HG03565 (cell line): ENCODE measurements around the gene CYB5A.

Source experiments
- ATAC-seq: cut with Tn5 transposase; IDR thresholded peaks from one replicate; pipeline ENCODE4 v1.9.1; 2021; ENCODE audit warnings: mild to moderate bottlenecking, moderate library complexity; ENCODE audit not compliant: unreplicated experiment

The CYB5A gene

GRCh38 chr18:74219056-74219455 is 72.7 kb downstream of the CYB5A start:
- ATAC-seq: no peak

GRCh38 chr18:74217476-74218143 is 74.2 kb downstream of the CYB5A start:
- no peak for ATAC-seq

- no peak for ATAC-seq
Measured at GRCh38 chr18:74216661-74217110, 75.1 kb downstream of the CYB5A start.

- ATAC-seq: no peak
Measured at GRCh38 chr18:74215863-74216262, 75.9 kb downstream of the CYB5A start.

- ATAC-seq: no peak
Measured at GRCh38 chr18:74213429-74213828, 78.3 kb downstream of the CYB5A start.

- ATAC-seq: no peak
Measured at GRCh38 chr18:74204526-74205152, 87.1 kb downstream of the CYB5A start.

- ATAC-seq: no peak
Measured at GRCh38 chr18:74203811-74204210, 88.0 kb downstream of the CYB5A start.
